22Rv1 (cell line): ENCODE measurements around the gene COL27A1.
"Not testable (repeated sequence)": the region's sequence is repeated elsewhere in the genome, so short reads cannot be mapped to it uniquely, and the experiment has no call there.

Experiments
- CTCF ChIP-seq: fragments of 450-650 bp; IDR thresholded peaks from 2 replicates; pipeline ENCODE4 v1.5.1; 2017; ENCODE audit warnings: mild to moderate bottlenecking
- ZFX ChIP-seq: fragments of 450-650 bp; IDR thresholded peaks from 2 replicates; pipeline ENCODE4 v1.6.1; 2017; ENCODE audit warnings: antibody characterized with exemption, borderline replicate concordance

- not testable (repeated sequence) for TF ChIP-seq CTCF, ZFX
Measured at GRCh38 chr9:114328937-114329624, 173.7 kb downstream of the COL27A1 start.
